A549 (cell line): Measurements from ENCODE around the gene MYOM1. TPM values are rescaled to one million over a fixed set of nuclear protein-coding genes. Genes with fewer than 3 reads are reported as not detected.
A peak's percentile ranks its signal among the peaks of the same experiment; 100 is the strongest.

Experiments
- ATAC-seq, 2 experiments: fragments of 200-7000 bp in 1 of 2; fragments of >200 bp in 1 of 2; cut with Nextera tagmentation in 1 of 2; cut with Tn5 transposase in 1 of 2; 3 replicates each; pipeline versions ENCODE4 v1.8.0 to v1.9.1; 2018 to 2020; ENCODE audit warnings: mild to moderate bottlenecking in 1 of 2, moderate library complexity in 1 of 2
- CTCF ChIA-PET: fragments of 300-600 bp; sonication (Branson Sonifier 250); formaldehyde crosslinking; extraction: SDS; loops from one replicate; lab custom pipeline; 2021; ENCODE audit warnings: antibody characterized with exemption, inconsistent platforms; lab: Yijun Ruan, JAX
- POLR2A ChIA-PET: fragments of 350-600 bp; formaldehyde crosslinking; extraction: SDS; loops from one replicate; lab custom pipeline; 2021; ENCODE audit warnings: antibody characterized with exemption, inconsistent platforms; lab: Yijun Ruan, JAX
- DNase-seq, 2 experiments: peaks; one replicate each; pipeline versions ENCODE4 v3.0.0 to v3.0.0-alpha.2; 2011 to 2016; ENCODE audit warnings: low read depth in 1 of 2, low spot score in 1 of 2
- FAIRE-seq: peaks from 2 replicates; lab custom pipeline; 2011; peaks lifted over from hg19 to GRCh38; lab: Jason Lieb, UNC
- H3K27ac ChIP-seq, 2 experiments: fragments of >200 bp; sonication (Bioruptor Twin); formaldehyde crosslinking; 3 replicates each; pipeline ENCODE4 v1.5.1; 2016 to 2017
- H3K4me1 ChIP-seq: fragments of >200 bp; sonication (Bioruptor Twin); formaldehyde crosslinking; 3 replicates; pipeline ENCODE4 v1.6.1; 2016
- H3K4me2 ChIP-seq: fragments of >200 bp; sonication (Bioruptor Twin); formaldehyde crosslinking; 3 replicates; pipeline ENCODE4 v1.6.1; 2016
- H3K4me3 ChIP-seq: fragments of >200 bp; sonication (Bioruptor Twin); formaldehyde crosslinking; 3 replicates; pipeline ENCODE4 v1.5.1; 2016
- H3K9me3 ChIP-seq: fragments of >200 bp; sonication (Bioruptor Twin); formaldehyde crosslinking; 3 replicates; pipeline ENCODE4 v1.6.1; 2016
- CBX2 ChIP-seq: fragments of 200-600 bp; sonication (generic); IDR thresholded peaks from 2 replicates; pipeline ENCODE4 v1.6.1; 2016; ENCODE audit warnings: low read depth, mild to moderate bottlenecking, borderline replicate concordance
- CBX8 ChIP-seq: fragments of 200-600 bp; sonication (generic); IDR thresholded peaks from 2 replicates; pipeline ENCODE4 v1.6.1; 2016
- CEBPB ChIP-seq, 2 experiments: fragments of >200 bp in 1 of 2; sonication (Bioruptor Twin) in 1 of 2; formaldehyde crosslinking in 1 of 2; IDR thresholded peaks; 2 replicates each; pipeline ENCODE4 v1.6.1; 2012 to 2016
- EHMT2 ChIP-seq: fragments of 200-600 bp; sonication (generic); IDR thresholded peaks from 2 replicates; pipeline ENCODE4 v1.6.1; 2016; ENCODE audit warnings: antibody characterized with exemption, low read depth, mild to moderate bottlenecking, moderate library complexity
- EP300 ChIP-seq, 2 experiments: fragments of >200 bp; sonication (Bioruptor Twin); formaldehyde crosslinking; IDR thresholded peaks; 2 replicates in 1 of 2; 3 replicates in 1 of 2; pipeline ENCODE4 v1.6.1; 2016 to 2017
- ESRRA ChIP-seq: fragments of 150-350 bp; IDR thresholded peaks from 2 replicates; pipeline ENCODE4 v1.6.1; 2014; ENCODE audit warnings: mild to moderate bottlenecking, low read length, borderline replicate concordance
- GATA3 ChIP-seq: IDR thresholded peaks from 2 replicates; pipeline ENCODE4 v1.6.1; 2012; ENCODE audit warnings: borderline replicate concordance
- HEYL ChIP-seq: fragments of 250-450 bp; sonication (Bioruptor Pico); IDR thresholded peaks from 2 replicates; pipeline ENCODE4 v1.8.0; 2021; ENCODE audit warnings: mild to moderate bottlenecking, moderate library complexity
- HOXB13 ChIP-seq: fragments of 250-450 bp; sonication (Bioruptor Pico); IDR thresholded peaks from 2 replicates; pipeline ENCODE4 v1.5.0; 2020; ENCODE audit warnings: low read depth, mild to moderate bottlenecking, moderate library complexity
- JUNB ChIP-seq: fragments of >200 bp; sonication (Bioruptor Twin); formaldehyde crosslinking; IDR thresholded peaks from 2 replicates; pipeline ENCODE4 v1.6.1; 2016
- KDM5A ChIP-seq: fragments of 200-600 bp; sonication (generic); IDR thresholded peaks from 2 replicates; pipeline ENCODE4 v1.6.1; 2016; ENCODE audit warnings: antibody characterized with exemption, mild to moderate bottlenecking
- MAFK ChIP-seq: fragments of 450-650 bp; IDR thresholded peaks from 2 replicates; pipeline ENCODE4 v1.6.1; 2014; ENCODE audit not compliant: partially characterized antibody
- MAZ ChIP-seq: fragments of 150-350 bp; IDR thresholded peaks from 2 replicates; pipeline ENCODE4 v1.6.1; 2014; ENCODE audit warnings: antibody characterized with exemption, low read depth, low read length, borderline replicate concordance
- NFE2L2 ChIP-seq: fragments of 150-350 bp; conservative IDR thresholded peaks from 2 replicates; pipeline ENCODE4 v1.6.1; 2014; ENCODE audit warnings: low read length
- NPAS2 ChIP-seq: fragments of 250-450 bp; sonication (Bioruptor Pico); IDR thresholded peaks from 2 replicates; pipeline ENCODE4 v1.8.0; 2022; ENCODE audit warnings: mild to moderate bottlenecking, moderate library complexity, borderline replicate concordance
- NR3C1 ChIP-seq: fragments of >200 bp; sonication (Bioruptor Twin); formaldehyde crosslinking; IDR thresholded peaks from 3 replicates; pipeline ENCODE4 v1.6.1; 2017
- RFX5 ChIP-seq: fragments of 450-650 bp; IDR thresholded peaks from 2 replicates; pipeline ENCODE4 v1.7.1; 2014; ENCODE audit warnings: antibody characterized with exemption, mild to moderate bottlenecking, moderate library complexity
- RNF2 ChIP-seq: fragments of 200-600 bp; sonication (generic); IDR thresholded peaks from 2 replicates; pipeline ENCODE4 v1.6.1; 2016; ENCODE audit warnings: low read depth, mild to moderate bottlenecking, antibody characterized with exemption, moderate library complexity, borderline replicate concordance
- SMC3 ChIP-seq: fragments of >200 bp; sonication (Bioruptor Twin); formaldehyde crosslinking; IDR thresholded peaks from 3 replicates; pipeline ENCODE4 v1.6.1; 2018; ENCODE audit warnings: inconsistent platforms
- TFCP2L1 ChIP-seq: fragments of 250-450 bp; sonication (Bioruptor Pico); IDR thresholded peaks from 2 replicates; pipeline ENCODE4 v1.5.0; 2021; ENCODE audit warnings: mild to moderate bottlenecking
- TP53 ChIP-seq: fragments of 250-450 bp; sonication (Bioruptor Pico); IDR thresholded peaks from 2 replicates; pipeline ENCODE4 v1.5.0; 2021; ENCODE audit warnings: mild to moderate bottlenecking, moderate library complexity
- ZFP36 ChIP-seq: fragments of 450-650 bp; IDR thresholded peaks from 2 replicates; pipeline ENCODE4 v1.6.1; 2014; ENCODE audit warnings: borderline replicate concordance; ENCODE audit not compliant: partially characterized antibody
- WGBS: methylation state at CpG from one replicate; pipeline ENCODE4 v1.1.6; 2017; ENCODE audit errors: missing lambda C conversion rate; 5-methylcytosine and 5-hydroxymethylcytosine counted together
- polyA plus RNA-seq, 4 experiments: library from polyadenylated mRNA; depleted of rRNA in 3 of 4; stranded (reverse); fragments of >200 nt; fragmentation: RNase III in 1 of 4; extraction: RNeasy Plus Mini Kit Qiagen cat#74134 plus additional on column Dnase treatment in 1 of 4; gene quantifications; 2 replicates in 3 of 4; 3 replicates in 1 of 4; pipeline ENCODE4 v1.2.3, GENCODE V29; 2011 to 2017
- TF ChIP-seq, protein P1 (sequence below): fragments of >200 bp; sonication (Bioruptor Twin); formaldehyde crosslinking; IDR thresholded peaks from 2 replicates; pipeline ENCODE4 v1.6.1; 2016
- TF ChIP-seq, protein P2 (sequence below): fragments of >200 bp; sonication (Bioruptor Twin); formaldehyde crosslinking; IDR thresholded peaks from 3 replicates; pipeline ENCODE4 v1.6.1; 2016

Gene MYOM1
- polyA plus RNA-seq, 2 of the 4 experiments (the other 2 are of a cell fraction) = 0.18 to 0.30 TPM

DNA sequence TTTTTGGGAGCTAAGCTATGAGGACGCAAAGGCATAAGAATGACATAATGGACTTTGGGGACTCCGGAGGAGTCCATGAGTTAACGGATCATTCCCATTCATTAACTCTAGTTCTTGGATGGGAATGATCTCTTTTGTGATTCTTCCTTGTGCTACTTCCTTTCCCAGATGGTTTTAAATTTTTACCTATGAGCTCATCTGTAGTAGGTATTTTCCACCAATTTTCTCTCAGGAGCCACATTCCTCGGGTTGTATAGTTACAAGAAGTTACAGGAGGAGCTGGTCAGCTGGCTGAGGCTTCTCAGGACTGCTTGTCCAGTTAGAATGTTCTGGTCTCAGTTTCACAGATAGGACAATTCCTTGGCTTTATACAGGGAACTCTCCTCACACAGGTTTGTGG, 164.0 kb downstream of the MYOM1 start:
- ATAC-seq = no peak
- ChIA-PET CTCF (interaction anchor here (0.9 to 1.7 kb wide), 3 partner anchors 19 to 190 kb away, joined by 3 to 6 read pairs (median 3); no protein-coding TSS in a partner anchor), POLR2A (no interaction called here)
- no peak for DNase-seq
- peak overlapping the region; percentile 24 to 32; a peak in 2 of 6 replicates for H3K27ac ChIP-seq
- 70% methylated on average over 4 of the region's 4 CpGs for WGBS
- FAIRE-seq = no peak
- H3K4me3 ChIP-seq = no peak overlapping the region
- no peak for TF ChIP-seq TP53 (CRISPR knock-in tag)
- no peak for TF ChIP-seq MAZ
- TF ChIP-seq GATA3 = no peak
- no peak for TF ChIP-seq ESRRA
- TF ChIP-seq NPAS2 = no peak
- no peak for TF ChIP-seq CEBPB (IDR thresholded peaks at IDR 0.05)
- TF ChIP-seq TFCP2L1 (CRISPR knock-in tag) = no peak
- H3K4me1 ChIP-seq = peaks cover 51% of the 10 kb centered on the region
- peak overlapping the region; percentile 26; the same call in 1 of the 3 replicates for H3K4me2 ChIP-seq
- H3K9me3 ChIP-seq = no peaks in the 10 kb centered on the region

DNA sequence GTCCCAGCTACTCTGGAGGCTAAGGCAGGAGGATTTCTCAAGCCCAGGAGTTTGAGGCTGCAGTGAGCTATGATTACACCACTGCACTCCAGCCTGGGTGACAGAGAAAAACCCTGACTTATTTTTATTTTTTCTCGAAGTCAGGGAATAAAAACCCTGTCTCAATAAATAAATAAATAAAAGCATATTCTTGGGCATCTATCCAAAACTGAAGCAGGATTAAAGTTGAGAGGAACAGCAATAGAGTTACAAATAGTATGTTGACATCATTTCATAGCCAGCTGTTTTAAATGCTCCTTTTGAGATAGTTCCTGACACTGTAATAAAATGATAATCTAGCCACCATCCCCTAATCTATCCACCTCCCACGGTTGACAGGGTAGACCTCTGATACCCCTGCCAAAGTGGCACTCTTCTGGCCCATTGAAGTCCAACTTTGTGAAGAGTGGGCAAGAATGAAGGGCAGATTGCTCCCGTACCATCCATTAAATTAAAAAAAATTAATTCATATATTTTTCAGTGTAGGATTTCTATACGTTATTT, 164.5 kb downstream of the MYOM1 start:
- 69% methylated on average over 4 of the region's 4 CpGs for WGBS
- no peak overlapping the region for H3K4me3 ChIP-seq
- FAIRE-seq (no peak), DNase-seq (no peak), ATAC-seq (no peak)
- no peaks in the 10 kb centered on the region for H3K9me3 ChIP-seq
- CTCF ChIA-PET = interaction anchor here (0.9 to 1.7 kb wide), 3 partner anchors 19 to 191 kb away, joined by 3 to 6 read pairs (median 3); no protein-coding TSS in a partner anchor
- peaks cover 56% of the 10 kb centered on the region for H3K4me1 ChIP-seq
- H3K27ac ChIP-seq = peak overlapping the region in 1 of 2 experiments; percentile 32; a peak in 1 of 6 replicates
- H3K4me2 ChIP-seq = peak overlapping the region; percentile 16; the same call in 1 of the 3 replicates
- POLR2A ChIA-PET = no interaction called here
- TF ChIP-seq NR3C1 = no peak
- TF ChIP-seq, protein P1, sequence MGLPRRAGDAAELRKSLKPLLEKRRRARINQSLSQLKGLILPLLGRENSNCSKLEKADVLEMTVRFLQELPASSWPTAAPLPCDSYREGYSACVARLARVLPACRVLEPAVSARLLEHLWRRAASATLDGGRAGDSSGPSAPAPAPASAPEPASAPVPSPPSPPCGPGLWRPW = no peak
- no peak for TF ChIP-seq RNF2
- TF ChIP-seq CBX2 = no peak
- TF ChIP-seq HEYL (CRISPR knock-in tag) = no peak
- TF ChIP-seq SMC3 = no peak
- TF ChIP-seq JUNB = no peak
- TF ChIP-seq ESRRA = no peak
- TF ChIP-seq EHMT2 = no peak
- no peak for TF ChIP-seq KDM5A
- no peak for TF ChIP-seq HOXB13 (CRISPR knock-in tag)
- TF ChIP-seq CBX8 = no peak
- TF ChIP-seq, protein P2, sequence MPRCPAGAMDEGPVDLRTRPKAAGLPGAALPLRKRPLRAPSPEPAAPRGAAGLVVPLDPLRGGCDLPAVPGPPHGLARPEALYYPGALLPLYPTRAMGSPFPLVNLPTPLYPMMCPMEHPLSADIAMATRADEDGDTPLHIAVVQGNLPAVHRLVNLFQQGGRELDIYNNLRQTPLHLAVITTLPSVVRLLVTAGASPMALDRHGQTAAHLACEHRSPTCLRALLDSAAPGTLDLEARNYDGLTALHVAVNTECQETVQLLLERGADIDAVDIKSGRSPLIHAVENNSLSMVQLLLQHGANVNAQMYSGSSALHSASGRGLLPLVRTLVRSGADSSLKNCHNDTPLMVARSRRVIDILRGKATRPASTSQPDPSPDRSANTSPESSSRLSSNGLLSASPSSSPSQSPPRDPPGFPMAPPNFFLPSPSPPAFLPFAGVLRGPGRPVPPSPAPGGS = no peak

DNA sequence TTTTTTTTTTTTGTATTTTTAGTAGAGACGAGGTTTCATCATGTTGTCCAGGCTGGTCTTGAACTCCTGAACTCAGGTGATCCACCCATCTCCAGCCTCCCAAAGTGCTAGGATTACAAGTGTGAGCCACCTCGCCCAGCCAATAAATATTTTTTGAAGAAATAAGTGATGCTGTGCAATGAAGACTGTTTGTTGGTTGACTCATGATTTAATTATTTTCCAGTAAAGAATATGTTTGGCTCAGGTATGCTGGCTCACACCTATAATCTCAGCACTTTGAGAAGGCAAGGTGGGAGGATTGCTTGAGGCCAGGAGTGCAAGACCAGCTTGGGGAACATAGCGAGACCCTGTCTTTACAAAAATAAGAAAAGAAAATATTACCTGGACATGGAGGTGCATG, 165.0 kb downstream of the MYOM1 start:
- no peaks in the 10 kb centered on the region for H3K9me3 ChIP-seq
- no peak overlapping the region for H3K4me3 ChIP-seq
- TF ChIP-seq MAFK (no peak), MAZ (no peak), ZFP36 (no peak), NFE2L2 (no peak), EP300 (IDR thresholded peaks at IDR 0.05) (no peak), JUNB (no peak), RFX5 (no peak)
- peaks cover 56% of the 10 kb centered on the region for H3K4me1 ChIP-seq
- 69% methylated on average over 3 of the region's 3 CpGs for WGBS
- peak overlapping the region; percentile 16; the same call in 1 of the 3 replicates for H3K4me2 ChIP-seq
- FAIRE-seq = no peak
- no peak for DNase-seq
- POLR2A ChIA-PET = no interaction called here
- ATAC-seq = no peak
- peak overlapping the region in 1 of 2 experiments; percentile 39; a peak in 2 of 6 replicates for H3K27ac ChIP-seq
- CTCF ChIA-PET = interaction anchor here (0.7 to 1.8 kb wide), 3 partner anchors 20 to 184 kb away, joined by 3 to 4 read pairs (median 3); no protein-coding TSS in a partner anchor
